CD8-positive, alpha-beta memory T cell (primary cell): ENCODE measurements around the gene KIAA0232. TPM values are rescaled to one million over a fixed set of nuclear protein-coding genes. Genes with fewer than 3 reads are reported as not detected.

Experiments used
- CTCF ChIA-PET: fragments of 350-600 bp; sonication (Branson Sonifier 250); formaldehyde crosslinking; loops from one replicate; lab custom pipeline; 2021; ENCODE audit warnings: antibody characterized with exemption; lab: Charles Lee
- POLR2A ChIA-PET: fragments of 350-600 bp; sonication (Branson Sonifier 250); formaldehyde crosslinking; loops from one replicate; lab custom pipeline; 2021; ENCODE audit warnings: antibody characterized with exemption; lab: Charles Lee
- DNase-seq, 5 donors: peaks; one replicate each; pipeline versions ENCODE4 v3.0.0 to v3.0.0-alpha.2; 2020 to 2022; ENCODE audit warnings: mixed read lengths in 1 of 5
- H3K27ac ChIP-seq: one replicate; pipeline ENCODE4 v1.7.0; 2013; ENCODE audit warnings: low read depth, mild to moderate bottlenecking, low read length, moderate library complexity
- H3K27me3 ChIP-seq: 2 replicates; pipeline ENCODE4 v1.7.0; 2013; ENCODE audit warnings: low read length, mild to moderate bottlenecking; ENCODE audit not compliant: insufficient read depth, poor library complexity, severe bottlenecking
- H3K36me3 ChIP-seq: 2 replicates; pipeline ENCODE4 v1.7.0; 2013; ENCODE audit warnings: mild to moderate bottlenecking, low read length, moderate library complexity; ENCODE audit not compliant: insufficient read depth
- H3K4me1 ChIP-seq: 2 replicates; pipeline ENCODE4 v1.7.0; 2013; ENCODE audit warnings: mild to moderate bottlenecking, low read length, moderate library complexity; ENCODE audit not compliant: insufficient read depth
- H3K4me3 ChIP-seq: 2 replicates; pipeline ENCODE4 v1.7.0; 2013; ENCODE audit warnings: mild to moderate bottlenecking, low read length
- H3K9me3 ChIP-seq: 2 replicates; pipeline ENCODE4 v1.7.0; 2013; ENCODE audit warnings: mild to moderate bottlenecking, low read length
- H3K27ac Mint-ChIP-seq, 8 donors: one replicate each; pipeline ENCODE4 v1.8.0; 2020 to 2021; ENCODE audit warnings: mixed read lengths in 8 of 8, mild to moderate bottlenecking in 6 of 8, inconsistent platforms in 3 of 8, moderate library complexity in 3 of 8
- H3K27me3 Mint-ChIP-seq, 2 donors: one replicate each; pipeline ENCODE4 v1.8.0; 2020 to 2021; ENCODE audit warnings: mixed read lengths in 2 of 2, mild to moderate bottlenecking in 1 of 2, moderate library complexity in 1 of 2
- H3K36me3 Mint-ChIP-seq, 3 donors: one replicate each; pipeline ENCODE4 v1.8.0; 2020 to 2021; ENCODE audit warnings: mixed read lengths in 3 of 3, inconsistent platforms in 1 of 3, mild to moderate bottlenecking in 1 of 3
- H3K4me1 Mint-ChIP-seq, 3 donors: one replicate each; pipeline ENCODE4 v1.8.0; 2020 to 2021; ENCODE audit warnings: mixed read lengths in 3 of 3, inconsistent platforms in 1 of 3, mild to moderate bottlenecking in 1 of 3
- H3K4me3 Mint-ChIP-seq, 7 donors: one replicate each; pipeline ENCODE4 v1.8.0; 2020 to 2021; ENCODE audit warnings: mixed read lengths in 7 of 7, mild to moderate bottlenecking in 6 of 7, moderate library complexity in 4 of 7, inconsistent platforms in 2 of 7
- H3K9me3 Mint-ChIP-seq, 5 donors: one replicate each; pipeline ENCODE4 v1.8.0; 2020 to 2022; ENCODE audit warnings: mixed read lengths in 5 of 5, mild to moderate bottlenecking in 3 of 5, moderate library complexity in 2 of 5, inconsistent platforms in 1 of 5
- polyA plus RNA-seq: library from polyadenylated mRNA; unstranded; fragments of 300-500 nt; fragmentation: Illumina TruSeq; gene quantifications from one replicate; pipeline ENCODE4 v1.2.3, GENCODE V29; 2021
- total RNA-seq, 2 experiments: library from RNA; stranded (reverse); gene quantifications; one replicate each; pipeline ENCODE4 v1.2.3, GENCODE V29; 2021

KIAA0232 gene
- total and polyA plus RNA-seq, 3 experiments from 2014 or later = 13.6 to 16.4 (median 16.0) TPM

DNA sequence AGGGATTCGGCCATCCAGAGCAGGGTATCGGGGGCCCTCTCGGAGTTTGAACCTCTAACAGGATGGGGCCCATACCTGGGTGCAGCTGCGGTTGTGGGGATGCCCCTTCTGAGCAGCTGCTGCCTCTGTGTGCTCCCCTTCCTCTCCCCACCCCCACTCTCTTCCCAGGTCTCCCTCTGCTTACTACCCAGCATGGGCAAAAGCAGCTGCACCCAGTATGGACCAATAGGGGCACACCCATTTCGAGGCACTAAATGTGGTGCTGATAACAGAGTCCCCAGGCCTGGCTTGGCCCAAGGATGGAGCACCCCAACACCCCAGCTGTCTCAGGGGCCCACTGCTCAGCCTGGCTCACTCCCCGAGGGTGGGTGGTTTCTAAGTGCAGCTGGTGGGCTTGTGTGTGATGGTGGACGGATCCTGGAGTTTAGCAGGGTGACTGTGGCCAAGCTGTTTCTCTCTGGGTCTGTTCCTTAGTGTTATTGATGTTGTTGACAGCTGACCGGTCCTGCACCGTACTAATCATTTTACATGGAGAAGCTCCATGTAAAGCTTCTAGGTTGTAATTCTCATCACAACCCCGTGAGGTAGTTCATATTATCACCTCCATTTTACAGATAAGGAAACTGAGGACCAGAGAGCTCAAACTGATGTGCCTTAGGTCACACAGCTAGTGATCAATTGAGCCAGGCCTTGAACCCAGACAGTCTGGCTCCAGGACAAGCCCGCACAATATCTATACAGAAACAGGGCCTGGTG lies 13.1 kb upstream of the KIAA0232 start:
- ChIA-PET CTCF (interaction anchor here (1.1 to 1.5 kb wide), 4 partner anchors 26 to 301 kb away, joined by 3 to 5 read pairs (median 4); no protein-coding TSS in a partner anchor), POLR2A (interaction anchor here (1.2 kb wide), 1 partner anchor 12 kb away, joined by 3 read pairs; no protein-coding TSS in a partner anchor)
- Mint-ChIP-seq H3K27me3 (peaks cover 0 to 1% of the 10 kb centered on the region in 2 donors), H3K4me1 (peaks cover 13 to 15% (median 13%) of the 10 kb centered on the region in 3 donors), H3K4me3 (peak overlapping the region in 3 of 7 donors; percentile 20 to 27 (median 20)), H3K36me3 (no peaks in the 10 kb centered on the region), H3K27ac (peak overlapping the region in 2 of 8 donors; percentile 15 to 35), H3K9me3 (no peaks in the 10 kb centered on the region)
- Histone ChIP-seq H3K27ac (no peak overlapping the region), H3K4me3 (no peak overlapping the region), H3K36me3 (no peaks in the 10 kb centered on the region), H3K4me1 (peaks cover 17% of the 10 kb centered on the region), H3K27me3 (no peaks in the 10 kb centered on the region), H3K9me3 (no peaks in the 10 kb centered on the region)
- DNase-seq = peak in 1 of 5 donors; percentile 28

DNA sequence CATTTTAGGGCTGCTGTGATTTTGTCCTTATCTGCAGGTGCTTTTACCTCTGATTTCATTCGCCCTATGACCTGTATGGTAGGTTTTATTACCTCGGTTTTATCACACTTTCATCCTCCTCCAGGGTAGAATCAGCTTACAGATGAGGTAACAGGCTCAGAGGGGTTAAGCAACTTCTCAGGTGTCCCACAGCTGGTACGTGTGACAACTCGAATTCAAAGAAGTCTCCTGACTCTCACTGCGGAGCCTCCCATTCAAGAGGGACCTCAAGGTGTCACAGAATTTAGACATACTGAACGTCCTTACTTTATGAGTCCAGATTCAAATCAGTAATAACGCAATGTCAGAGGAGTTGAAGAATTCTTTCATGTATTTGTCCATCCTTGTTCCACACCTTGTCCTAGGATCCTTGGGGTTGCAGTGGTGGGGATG lies 12.5 kb upstream of the KIAA0232 start:
- peaks cover 17% of the 10 kb centered on the region for H3K4me1 ChIP-seq
- Mint-ChIP-seq H3K9me3 (no peaks in the 10 kb centered on the region), H3K27ac (no peak overlapping the region), H3K4me3 (no peak overlapping the region), H3K36me3 (no peaks in the 10 kb centered on the region), H3K4me1 (peaks cover 13 to 15% (median 15%) of the 10 kb centered on the region in 3 donors), H3K27me3 (peaks cover 0 to 1% of the 10 kb centered on the region in 2 donors)
- no peak overlapping the region for H3K27ac ChIP-seq
- H3K36me3 ChIP-seq = no peaks in the 10 kb centered on the region
- no peaks in the 10 kb centered on the region for H3K27me3 ChIP-seq
- POLR2A ChIA-PET = no interaction called here
- no peak overlapping the region for H3K4me3 ChIP-seq
- no peaks in the 10 kb centered on the region for H3K9me3 ChIP-seq
- CTCF ChIA-PET = interaction anchor here (0.6 to 1.5 kb wide), 3 partner anchors 21 to 301 kb away, joined by 3 to 4 read pairs (median 4); no protein-coding TSS in a partner anchor
- DNase-seq = no peak

DNA sequence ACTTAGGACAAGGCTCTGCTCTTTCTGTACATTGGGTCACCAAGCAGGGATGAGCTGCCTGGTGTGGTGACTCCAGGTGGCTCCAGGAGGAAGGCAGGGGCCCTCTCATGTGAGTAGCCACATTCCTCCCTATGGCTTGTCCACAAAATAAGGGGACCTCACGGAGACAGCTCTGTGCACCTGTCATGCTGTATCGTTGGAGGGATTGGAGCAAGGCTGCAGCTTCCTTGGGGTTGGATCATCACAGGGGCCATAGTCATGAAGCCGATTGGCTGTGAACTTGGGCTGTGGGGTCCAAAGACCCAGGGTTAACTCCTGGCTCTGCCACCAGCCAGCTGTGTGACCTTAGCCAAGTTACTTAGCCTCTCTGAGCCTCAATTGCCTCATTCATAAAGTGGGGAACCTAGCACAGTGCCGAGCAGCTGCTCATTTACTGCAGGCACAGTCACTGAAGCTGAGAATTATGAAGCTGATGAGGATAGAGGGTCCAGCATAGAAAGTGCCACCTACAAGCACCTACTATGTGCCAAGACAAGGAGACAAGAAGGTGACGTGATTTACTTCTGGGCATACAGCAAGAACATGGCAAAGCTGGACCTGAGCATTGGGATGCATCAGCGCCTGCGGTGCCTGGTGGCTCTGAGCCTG lies 11.8 kb upstream of the KIAA0232 start:
- no peak overlapping the region for H3K4me3 ChIP-seq
- H3K27ac ChIP-seq = no peak overlapping the region
- Mint-ChIP-seq H3K27ac (peak overlapping the region in 1 of 8 donors; percentile 54), H3K4me1 (peaks cover 18 to 22% (median 21%) of the 10 kb centered on the region in 3 donors), H3K36me3 (no peaks in the 10 kb centered on the region), H3K4me3 (no peak overlapping the region), H3K9me3 (no peaks in the 10 kb centered on the region), H3K27me3 (peaks cover 0 to 1% of the 10 kb centered on the region in 2 donors)
- H3K27me3 ChIP-seq = no peaks in the 10 kb centered on the region
- CTCF ChIA-PET = interaction anchor here (0.6 to 1.5 kb wide), 2 partner anchors 22 to 40 kb away, joined by 3 to 4 read pairs; no protein-coding TSS in a partner anchor
- H3K9me3 ChIP-seq = no peaks in the 10 kb centered on the region
- no peak for DNase-seq
- peaks cover 17% of the 10 kb centered on the region for H3K4me1 ChIP-seq
- H3K36me3 ChIP-seq = no peaks in the 10 kb centered on the region
- POLR2A ChIA-PET = interaction anchor here (0.6 kb wide), 1 partner anchor 105 kb away, joined by 6 read pairs; no protein-coding TSS in a partner anchor

DNA sequence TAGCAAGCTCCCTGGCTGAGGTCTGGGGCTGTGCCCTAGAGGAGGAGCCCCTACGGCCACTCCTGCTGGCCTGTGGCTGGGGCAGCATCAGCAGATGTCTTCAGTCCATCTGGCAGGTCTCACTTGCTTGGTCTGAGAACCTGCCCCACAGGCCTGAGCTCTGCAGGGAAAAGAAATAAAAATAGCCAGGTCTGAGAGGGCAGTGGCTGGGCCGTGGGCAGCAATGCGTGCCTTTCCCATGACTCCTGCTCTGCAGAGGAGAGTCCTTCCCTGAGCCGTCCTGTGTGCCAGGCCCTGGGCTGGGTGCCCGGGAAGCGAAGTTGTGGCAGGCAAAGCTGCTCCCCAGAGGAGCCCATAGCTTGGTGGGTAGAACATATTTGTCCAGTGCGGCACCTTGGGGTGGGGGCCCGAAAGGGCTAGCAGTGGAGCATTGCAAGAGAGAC lies 11.3 kb upstream of the KIAA0232 start:
- Histone ChIP-seq H3K36me3 (no peaks in the 10 kb centered on the region), H3K9me3 (no peaks in the 10 kb centered on the region), H3K4me1 (peaks cover 17% of the 10 kb centered on the region), H3K4me3 (no peak overlapping the region), H3K27ac (no peak overlapping the region), H3K27me3 (no peaks in the 10 kb centered on the region)
- Mint-ChIP-seq H3K4me3 (no peak overlapping the region), H3K4me1 (peaks cover 18 to 26% (median 18%) of the 10 kb centered on the region in 3 donors), H3K36me3 (no peaks in the 10 kb centered on the region), H3K9me3 (no peaks in the 10 kb centered on the region), H3K27me3 (peaks cover 0 to 1% of the 10 kb centered on the region in 2 donors), H3K27ac (no peak overlapping the region)
- no peak for DNase-seq
- POLR2A ChIA-PET = interaction anchor here (0.6 kb wide), 1 partner anchor 106 kb away, joined by 6 read pairs; no protein-coding TSS in a partner anchor
- CTCF ChIA-PET = interaction anchor here (1.3 to 1.5 kb wide), 2 partner anchors 22 to 51 kb away, joined by 3 read pairs; no protein-coding TSS in a partner anchor

DNA sequence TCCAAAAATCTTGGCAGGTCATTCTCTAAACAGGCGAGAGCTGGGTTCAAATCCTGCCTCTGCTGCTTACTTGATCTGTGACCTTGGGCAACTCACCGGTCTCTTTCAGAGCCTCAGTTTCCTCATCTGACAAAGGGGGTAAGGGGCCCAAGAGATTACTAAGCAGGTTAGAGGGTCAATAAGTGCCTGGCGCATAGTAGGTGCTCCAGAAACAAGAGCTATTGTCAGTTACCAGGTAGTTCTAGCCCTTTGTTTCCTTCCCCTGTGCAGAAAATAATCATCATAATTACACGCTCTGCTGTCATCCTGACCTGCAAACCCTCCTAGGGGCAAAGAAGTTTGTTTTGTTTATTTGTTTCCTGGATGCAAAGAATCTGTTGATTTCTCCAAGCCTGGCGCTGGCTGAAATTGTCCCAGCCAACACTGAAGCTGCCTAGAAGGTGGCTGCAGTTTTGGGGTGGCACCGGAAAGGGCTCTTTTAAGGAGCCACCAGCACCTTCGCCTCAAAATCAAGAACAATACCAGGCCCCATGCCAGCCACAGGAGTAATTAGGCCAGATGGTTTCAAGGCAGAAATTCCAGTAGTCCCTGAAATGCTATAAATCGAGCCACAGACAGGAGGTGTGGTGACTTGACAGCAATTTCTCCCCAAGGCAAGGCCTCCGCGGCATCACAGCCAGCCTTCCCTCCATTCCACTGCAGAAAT lies 10.2 kb upstream of the KIAA0232 start:
- no peak overlapping the region for H3K4me3 Mint-ChIP-seq

DNA sequence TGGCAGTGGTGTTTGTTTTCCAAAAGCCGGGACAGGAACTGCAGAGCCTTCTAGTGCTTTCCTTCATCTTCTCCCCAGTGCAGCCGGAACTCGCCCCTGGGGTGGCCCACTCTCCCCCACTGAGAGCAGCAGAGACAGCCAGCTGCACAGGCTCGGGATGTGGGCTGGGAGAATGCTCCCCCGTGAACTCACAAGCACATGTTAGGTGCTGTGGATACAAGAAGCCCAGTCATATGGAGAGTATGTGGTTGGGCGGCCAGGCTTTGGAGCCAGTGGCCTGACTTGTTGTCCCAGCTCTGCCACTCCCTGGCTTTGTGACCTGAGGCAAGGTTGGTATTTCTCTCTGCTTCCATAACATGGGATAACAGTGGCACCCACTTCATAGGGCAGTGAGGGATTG lies 9.4 kb upstream of the KIAA0232 start:
- no peaks in the 10 kb centered on the region for H3K9me3 Mint-ChIP-seq
- no peak overlapping the region for H3K27ac Mint-ChIP-seq
- no peaks in the 10 kb centered on the region for H3K27me3 ChIP-seq
- no peaks in the 10 kb centered on the region for H3K9me3 ChIP-seq
- no peaks in the 10 kb centered on the region for H3K36me3 Mint-ChIP-seq
- CTCF ChIA-PET = no interaction called here
- H3K4me3 Mint-ChIP-seq = no peak overlapping the region
- peaks cover 31% of the 10 kb centered on the region for H3K4me1 ChIP-seq
- peaks cover 29 to 40% (median 33%) of the 10 kb centered on the region in 3 donors for H3K4me1 Mint-ChIP-seq
- H3K36me3 ChIP-seq = no peaks in the 10 kb centered on the region
- DNase-seq = no peak
- H3K27me3 Mint-ChIP-seq = no peaks in the 10 kb centered on the region
- no peak overlapping the region for H3K4me3 ChIP-seq
- H3K27ac ChIP-seq = no peak overlapping the region
- POLR2A ChIA-PET = no interaction called here

More for the DNA sequence above, 10.2 kb upstream of the KIAA0232 start:
- Histone ChIP-seq H3K27ac (no peak overlapping the region), H3K27me3 (no peaks in the 10 kb centered on the region), H3K4me1 (peaks cover 24% of the 10 kb centered on the region), H3K4me3 (no peak overlapping the region), H3K9me3 (no peaks in the 10 kb centered on the region), H3K36me3 (no peaks in the 10 kb centered on the region)
- peaks cover 22 to 33% (median 26%) of the 10 kb centered on the region in 3 donors for H3K4me1 Mint-ChIP-seq
- no peak overlapping the region for H3K27ac Mint-ChIP-seq
- DNase-seq = no peak
- H3K36me3 Mint-ChIP-seq = no peaks in the 10 kb centered on the region
- ChIA-PET CTCF (interaction anchor here (1.3 kb wide), 1 partner anchor 52 kb away, joined by 3 read pairs; no protein-coding TSS in a partner anchor), POLR2A (no interaction called here)
- H3K27me3 Mint-ChIP-seq = no peaks in the 10 kb centered on the region
- H3K9me3 Mint-ChIP-seq = no peaks in the 10 kb centered on the region

DNA sequence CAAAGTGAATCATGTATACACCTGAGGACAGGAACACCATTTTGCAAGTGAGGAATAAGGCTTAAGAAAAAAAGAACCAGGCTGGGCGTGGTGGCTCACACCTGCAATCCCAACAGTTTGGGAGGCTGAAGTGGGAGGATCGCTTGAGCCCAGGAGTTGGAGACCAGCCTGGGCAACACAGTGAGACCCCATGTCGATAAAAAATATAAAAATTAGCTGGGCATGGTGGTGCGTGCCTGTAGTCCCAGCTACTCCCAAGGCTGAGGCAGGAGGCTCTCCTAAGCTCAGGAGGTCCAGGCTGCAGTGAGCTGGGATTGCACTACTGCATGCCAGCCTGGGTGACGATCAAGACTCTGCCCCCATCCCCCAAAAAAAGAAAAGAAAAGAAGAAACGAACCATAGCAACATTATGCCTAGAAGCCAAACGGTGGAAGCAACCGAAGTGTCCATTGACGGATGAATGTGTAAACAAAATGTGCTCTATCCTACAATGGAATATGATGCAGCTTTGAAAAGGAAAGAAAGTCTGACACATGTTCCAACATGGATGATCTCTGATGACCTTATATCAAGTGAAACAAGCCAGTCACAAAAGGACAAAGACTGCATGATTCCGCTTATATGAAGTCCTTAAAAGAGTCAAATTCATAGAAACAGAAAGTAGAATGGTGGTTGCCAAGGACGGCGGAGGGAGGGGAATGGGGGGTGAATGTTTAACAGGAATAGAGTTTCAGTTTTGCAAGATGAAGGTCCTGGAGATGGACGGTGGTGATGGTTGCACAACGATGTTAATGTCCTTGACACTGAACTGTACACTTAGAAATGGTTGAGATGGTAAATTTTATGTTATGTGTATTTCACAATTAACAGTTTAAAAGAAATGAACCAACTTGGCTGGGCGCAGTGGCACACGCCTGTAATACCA lies 8.6 kb upstream of the KIAA0232 start:
- no peak overlapping the region for H3K4me3 Mint-ChIP-seq
- H3K27ac ChIP-seq = no peak overlapping the region
- H3K27me3 Mint-ChIP-seq = no peaks in the 10 kb centered on the region
- no peak for DNase-seq
- H3K4me3 ChIP-seq = no peak overlapping the region
- H3K36me3 ChIP-seq = no peaks in the 10 kb centered on the region
- ChIA-PET POLR2A (no interaction called here), CTCF (no interaction called here)
- peak overlapping the region in 1 of 8 donors; percentile 63 for H3K27ac Mint-ChIP-seq
- no peaks in the 10 kb centered on the region for H3K36me3 Mint-ChIP-seq
- no peaks in the 10 kb centered on the region for H3K9me3 ChIP-seq
- peaks cover 32 to 42% (median 37%) of the 10 kb centered on the region in 3 donors for H3K4me1 Mint-ChIP-seq
- H3K4me1 ChIP-seq = peaks cover 33% of the 10 kb centered on the region
- H3K27me3 ChIP-seq = no peaks in the 10 kb centered on the region
- no peaks in the 10 kb centered on the region for H3K9me3 Mint-ChIP-seq
